Tibial nerve (tissue), 4 donors: ENCODE measurements around the gene ERI3.

Experiments
- EP300 ChIP-seq, 2 donors: sonication (generic); formaldehyde crosslinking; IDR thresholded peaks; one replicate each; pipeline ENCODE4 v1.6.1; 2017; ENCODE audit warnings: antibody characterized with exemption in 2 of 2, mild to moderate bottlenecking in 1 of 2
- POLR2A ChIP-seq, 2 donors: fragments of 450-650 bp; IDR thresholded peaks; one replicate each; pipeline ENCODE4 v1.6.1; 2017; ENCODE audit warnings: antibody characterized with exemption in 2 of 2, mild to moderate bottlenecking in 2 of 2, moderate library complexity in 2 of 2
- TF ChIP-seq, protein P1 (sequence below), 5 experiments: fragments of 200-600 bp in 3 of 5; fragments of 450-650 bp in 2 of 5; sonication (generic) in 3 of 5; IDR thresholded peaks; one replicate each; pipeline ENCODE4 v1.5.1; 2016 to 2019; ENCODE audit warnings: antibody characterized with exemption in 5 of 5, mild to moderate bottlenecking in 3 of 5, moderate library complexity in 2 of 5

DNA sequence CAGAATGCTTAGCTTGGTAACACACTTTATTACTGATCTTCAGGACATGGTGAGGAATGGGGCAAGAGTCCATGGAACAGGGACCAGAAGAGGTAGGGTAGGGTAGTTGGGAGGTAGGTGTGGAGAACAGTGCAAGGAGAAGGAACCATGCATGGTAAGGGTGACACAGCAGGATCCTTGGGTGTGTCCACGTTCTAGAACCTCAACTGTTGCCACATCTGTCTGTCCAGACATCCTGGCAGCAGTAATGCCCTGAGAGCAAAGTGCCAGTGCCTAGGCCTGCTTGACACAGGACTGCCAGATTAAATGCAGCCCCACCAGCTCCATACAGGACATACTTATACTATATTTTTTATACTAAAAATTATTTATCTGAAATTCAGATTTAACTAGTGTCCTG lies 127.8 kb downstream of the ERI3 start:
- TF ChIP-seq, protein P1, sequence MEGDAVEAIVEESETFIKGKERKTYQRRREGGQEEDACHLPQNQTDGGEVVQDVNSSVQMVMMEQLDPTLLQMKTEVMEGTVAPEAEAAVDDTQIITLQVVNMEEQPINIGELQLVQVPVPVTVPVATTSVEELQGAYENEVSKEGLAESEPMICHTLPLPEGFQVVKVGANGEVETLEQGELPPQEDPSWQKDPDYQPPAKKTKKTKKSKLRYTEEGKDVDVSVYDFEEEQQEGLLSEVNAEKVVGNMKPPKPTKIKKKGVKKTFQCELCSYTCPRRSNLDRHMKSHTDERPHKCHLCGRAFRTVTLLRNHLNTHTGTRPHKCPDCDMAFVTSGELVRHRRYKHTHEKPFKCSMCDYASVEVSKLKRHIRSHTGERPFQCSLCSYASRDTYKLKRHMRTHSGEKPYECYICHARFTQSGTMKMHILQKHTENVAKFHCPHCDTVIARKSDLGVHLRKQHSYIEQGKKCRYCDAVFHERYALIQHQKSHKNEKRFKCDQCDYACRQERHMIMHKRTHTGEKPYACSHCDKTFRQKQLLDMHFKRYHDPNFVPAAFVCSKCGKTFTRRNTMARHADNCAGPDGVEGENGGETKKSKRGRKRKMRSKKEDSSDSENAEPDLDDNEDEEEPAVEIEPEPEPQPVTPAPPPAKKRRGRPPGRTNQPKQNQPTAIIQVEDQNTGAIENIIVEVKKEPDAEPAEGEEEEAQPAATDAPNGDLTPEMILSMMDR (IDR thresholded peaks at IDR 0.05) = no peak
- TF ChIP-seq POLR2A (IDR thresholded peaks at IDR 0.05) = no peak
- no peak for TF ChIP-seq EP300 (IDR thresholded peaks at IDR 0.05)
